ENCODE results near the gene ATPAF2. TPM values are rescaled to one million over a fixed set of nuclear protein-coding genes. Genes with fewer than 3 reads are reported as not detected.

ATPAF2 gene
- total and polyA plus RNA-seq, 4 experiments from 2014 or later: 16.6 to 24.3 (median 21.0) TPM

DNA sequence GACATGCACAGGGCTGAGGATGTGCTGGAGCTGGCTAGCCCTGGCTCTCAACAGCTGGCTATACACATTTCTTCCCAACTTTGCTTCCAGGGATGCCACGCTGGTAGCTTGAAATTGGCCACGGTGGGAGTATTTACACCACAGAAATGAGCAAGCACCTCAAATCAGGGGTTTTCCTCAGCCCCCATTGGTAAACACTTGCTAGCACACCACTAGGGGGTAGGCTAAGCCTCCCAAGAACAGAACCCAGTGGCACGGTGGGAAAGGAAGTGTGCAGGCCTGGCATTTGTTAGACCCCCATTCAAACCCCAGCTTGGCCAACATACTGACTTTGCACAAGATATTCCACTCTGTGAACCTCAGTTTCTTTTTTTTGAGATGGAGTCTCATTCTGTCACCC is 53.4 kb downstream of the ATPAF2 start:
- Histone ChIP-seq H3K4me3 (ENCODE audit: low read length in 2 of 2) (no peak overlapping the region), H3K9me3 (ENCODE audit: control insufficient read depth in 1 of 2, low read length in 2 of 2) (no peaks in the 10 kb centered on the region), H3K36me3 (ENCODE audit: insufficient read depth, low read length) (no peaks in the 10 kb centered on the region), H3K27me3 (ENCODE audit: insufficient read depth, low read length) (no peaks in the 10 kb centered on the region), H3K4me1 (ENCODE audit: insufficient read depth, low read length) (no peaks in the 10 kb centered on the region), H3K27ac (ENCODE audit: low read depth, low read length) (no peak overlapping the region)
- Mint-ChIP-seq H3K27me3 (no peaks in the 10 kb centered on the region), H3K36me3 (no peaks in the 10 kb centered on the region), H3K9me3 (no peaks in the 10 kb centered on the region), H3K27ac (no peak overlapping the region), H3K4me3 (no peak overlapping the region), H3K4me1 (no peaks in the 10 kb centered on the region)
- POLR2A ChIA-PET (ENCODE audit: partially characterized antibody): interaction anchor here (1.0 kb wide), 1 partner anchor 13 kb away, joined by 3 read pairs; the partner anchor contains the start of gene TOM1L2
- CTCF ChIA-PET (ENCODE audit: partially characterized antibody): no interaction called here
- DNase-seq: no peak
- intact Hi-C loops (cut with micrococcal nuclease): no loop called here

DNA sequence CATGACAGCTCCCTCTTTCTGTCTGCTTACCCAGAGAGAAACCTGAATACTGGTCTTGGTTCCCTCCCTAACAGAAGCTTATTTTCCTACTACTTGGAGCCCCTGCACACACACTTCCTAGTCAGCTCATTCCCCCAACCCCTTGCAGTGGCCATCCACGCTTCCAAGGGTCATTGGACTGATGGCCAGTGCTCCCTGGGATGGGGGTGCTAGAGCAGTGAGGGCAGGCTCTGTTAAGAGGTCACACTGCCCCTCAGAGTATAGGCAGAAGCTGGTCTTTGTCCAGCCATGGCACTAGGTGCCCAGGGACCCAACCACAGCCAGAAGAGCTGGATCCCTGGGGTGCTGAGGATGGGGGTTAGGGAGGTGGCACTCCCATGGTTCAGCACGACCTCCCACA is 53.8 kb downstream of the ATPAF2 start:
- H3K27me3 Mint-ChIP-seq: no peaks in the 10 kb centered on the region
- H3K27ac ChIP-seq (ENCODE audit: low read depth, low read length): no peak overlapping the region
- H3K36me3 ChIP-seq (ENCODE audit: insufficient read depth, low read length): no peaks in the 10 kb centered on the region
- no peaks in the 10 kb centered on the region for H3K4me1 ChIP-seq (ENCODE audit: insufficient read depth, low read length)
- H3K4me1 Mint-ChIP-seq: no peaks in the 10 kb centered on the region
- no peaks in the 10 kb centered on the region for H3K9me3 ChIP-seq (ENCODE audit: control insufficient read depth in 1 of 2, low read length in 2 of 2)
- intact Hi-C loops (cut with micrococcal nuclease): no loop called here
- no peaks in the 10 kb centered on the region for H3K9me3 Mint-ChIP-seq
- ChIA-PET POLR2A (ENCODE audit: partially characterized antibody) (interaction anchor here (1.0 kb wide), 1 partner anchor 13 kb away, joined by 3 read pairs; the partner anchor contains the start of gene TOM1L2), CTCF (ENCODE audit: partially characterized antibody) (no interaction called here)
- H3K36me3 Mint-ChIP-seq: no peaks in the 10 kb centered on the region
- no peak overlapping the region for H3K27ac Mint-ChIP-seq
- no peaks in the 10 kb centered on the region for H3K27me3 ChIP-seq (ENCODE audit: insufficient read depth, low read length)
- H3K4me3 Mint-ChIP-seq: no peak overlapping the region
- no peak for DNase-seq
- no peak overlapping the region for H3K4me3 ChIP-seq (ENCODE audit: low read length in 2 of 2)

DNA sequence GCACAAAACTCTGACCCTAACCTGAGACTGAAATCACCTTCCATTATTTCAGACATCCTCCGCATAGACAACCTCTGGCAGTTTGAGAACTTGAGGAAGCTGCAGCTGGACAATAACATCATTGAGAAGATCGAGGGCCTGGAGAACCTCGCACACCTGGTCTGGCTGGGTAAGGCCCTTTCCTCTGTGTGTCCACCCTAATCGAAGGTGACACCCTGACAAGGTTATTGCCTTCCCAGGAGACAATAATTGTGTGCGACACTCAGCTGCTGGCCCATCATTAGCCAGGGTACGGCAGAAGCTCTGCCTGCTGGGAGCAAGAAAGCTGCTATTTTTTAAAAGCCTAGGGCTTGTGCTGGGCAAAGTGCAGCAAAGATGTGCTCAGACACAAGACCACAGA is 55.2 kb downstream of the ATPAF2 start:
- H3K27ac Mint-ChIP-seq: no peak overlapping the region
- CTCF ChIA-PET (ENCODE audit: partially characterized antibody): no interaction called here
- intact Hi-C loops (cut with micrococcal nuclease): no loop called here

DNA sequence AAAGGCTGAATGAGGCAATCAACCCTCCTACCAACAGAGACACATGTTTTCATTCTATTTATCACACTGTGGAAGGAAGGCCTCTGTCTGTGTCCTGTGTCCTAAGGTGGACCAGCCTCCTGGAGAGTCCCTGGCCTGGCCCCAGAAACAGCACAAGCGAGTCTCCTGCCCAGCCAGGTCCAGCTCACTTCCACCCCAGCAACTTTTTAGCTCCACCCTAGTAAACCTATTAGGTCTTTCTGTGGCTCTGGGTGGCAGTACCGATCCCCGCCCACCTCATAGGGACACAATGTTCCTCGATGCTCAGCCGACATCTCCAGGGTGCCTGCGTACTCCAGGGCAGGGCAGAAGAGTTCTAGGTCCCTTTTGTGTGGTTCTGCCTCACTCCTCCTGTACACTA is 55.6 kb downstream of the ATPAF2 start:
- no peaks in the 10 kb centered on the region for H3K4me1 ChIP-seq (ENCODE audit: insufficient read depth, low read length)
- Mint-ChIP-seq H3K4me1 (no peaks in the 10 kb centered on the region), H3K4me3 (no peak overlapping the region), H3K27me3 (peaks cover 0 to 3% of the 10 kb centered on the region in 2 donors), H3K36me3 (no peaks in the 10 kb centered on the region), H3K27ac (no peak overlapping the region), H3K9me3 (no peaks in the 10 kb centered on the region)
- H3K27me3 ChIP-seq (ENCODE audit: insufficient read depth, low read length): no peaks in the 10 kb centered on the region
- POLR2A ChIA-PET (ENCODE audit: partially characterized antibody): no interaction called here
- no peak overlapping the region for H3K27ac ChIP-seq (ENCODE audit: low read depth, low read length)
- H3K9me3 ChIP-seq (ENCODE audit: control insufficient read depth in 1 of 2, low read length in 2 of 2): no peaks in the 10 kb centered on the region
- H3K36me3 ChIP-seq (ENCODE audit: insufficient read depth, low read length): no peaks in the 10 kb centered on the region
- CTCF ChIA-PET (ENCODE audit: partially characterized antibody): no interaction called here
- DNase-seq: no peak
- intact Hi-C loops (cut with micrococcal nuclease): no loop called here
- H3K4me3 ChIP-seq (ENCODE audit: low read length in 2 of 2): no peak overlapping the region

More for the DNA sequence above, 55.2 kb downstream of the ATPAF2 start:
- Mint-ChIP-seq H3K4me1 (no peaks in the 10 kb centered on the region), H3K36me3 (no peaks in the 10 kb centered on the region), H3K27me3 (peaks cover 0 to 3% of the 10 kb centered on the region in 2 donors), H3K9me3 (no peaks in the 10 kb centered on the region), H3K4me3 (no peak overlapping the region)
- Histone ChIP-seq H3K27me3 (ENCODE audit: insufficient read depth, low read length) (no peaks in the 10 kb centered on the region), H3K27ac (ENCODE audit: low read depth, low read length) (no peak overlapping the region), H3K36me3 (ENCODE audit: insufficient read depth, low read length) (no peaks in the 10 kb centered on the region), H3K4me1 (ENCODE audit: insufficient read depth, low read length) (no peaks in the 10 kb centered on the region), H3K9me3 (ENCODE audit: control insufficient read depth in 1 of 2, low read length in 2 of 2) (no peaks in the 10 kb centered on the region), H3K4me3 (ENCODE audit: low read length in 2 of 2) (no peak overlapping the region)
- DNase-seq: no peak
- POLR2A ChIA-PET (ENCODE audit: partially characterized antibody): no interaction called here

DNA sequence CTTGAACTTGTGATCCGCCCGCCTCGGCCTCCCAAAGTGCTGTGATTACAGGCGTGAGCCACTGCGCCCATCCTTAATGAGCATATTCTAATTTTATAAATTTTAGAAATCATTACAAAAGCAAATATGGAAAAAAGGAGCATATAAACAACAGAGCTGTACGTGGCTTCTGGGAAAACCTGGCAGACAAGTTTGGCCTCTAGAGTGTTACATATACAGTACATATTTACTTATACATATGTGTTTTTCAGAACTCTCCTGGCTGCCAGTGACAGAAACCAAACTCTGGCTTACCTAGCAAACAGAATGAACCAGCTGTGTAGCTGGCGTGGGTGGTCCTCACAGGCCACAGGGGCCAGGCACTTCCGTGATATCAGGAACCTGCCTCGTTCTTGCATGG is 56.2 kb downstream of the ATPAF2 start:
- H3K36me3 Mint-ChIP-seq: no peaks in the 10 kb centered on the region
- peaks cover 0 to 3% of the 10 kb centered on the region in 2 donors for H3K27me3 Mint-ChIP-seq
- no peaks in the 10 kb centered on the region for H3K9me3 ChIP-seq (ENCODE audit: control insufficient read depth in 1 of 2, low read length in 2 of 2)
- ChIA-PET CTCF (ENCODE audit: partially characterized antibody) (no interaction called here), POLR2A (ENCODE audit: partially characterized antibody) (no interaction called here)
- H3K27me3 ChIP-seq (ENCODE audit: insufficient read depth, low read length): no peaks in the 10 kb centered on the region
- no peak overlapping the region for H3K27ac Mint-ChIP-seq
- no peak for DNase-seq
- no peaks in the 10 kb centered on the region for H3K36me3 ChIP-seq (ENCODE audit: insufficient read depth, low read length)
- H3K4me3 Mint-ChIP-seq: no peak overlapping the region
- H3K27ac ChIP-seq (ENCODE audit: low read depth, low read length): no peak overlapping the region
- no peaks in the 10 kb centered on the region for H3K4me1 ChIP-seq (ENCODE audit: insufficient read depth, low read length)
- H3K9me3 Mint-ChIP-seq: no peaks in the 10 kb centered on the region
- intact Hi-C loops (cut with micrococcal nuclease): no loop called here
- H3K4me3 ChIP-seq (ENCODE audit: low read length in 2 of 2): no peak overlapping the region
- H3K4me1 Mint-ChIP-seq: no peaks in the 10 kb centered on the region

DNA sequence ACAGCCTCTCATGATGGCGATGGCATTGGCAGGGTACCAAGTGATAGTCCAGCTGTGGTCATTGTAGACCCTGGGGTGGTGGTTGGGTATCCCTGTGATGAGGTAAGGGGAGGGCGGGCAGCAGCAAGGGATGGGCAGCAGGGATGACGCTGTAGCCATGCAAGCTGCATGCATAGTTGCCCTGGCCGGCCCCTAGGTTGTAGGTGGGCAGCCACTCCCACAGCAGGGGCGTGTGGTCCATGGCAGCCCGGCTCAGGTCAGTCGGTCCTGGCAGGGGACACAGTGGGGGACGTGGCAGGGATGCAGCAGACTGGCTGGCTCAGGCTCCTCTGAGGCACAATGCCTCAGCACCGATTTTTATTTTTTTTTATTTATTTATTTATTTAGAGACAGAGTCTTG is 57.6 kb downstream of the ATPAF2 start:
- no peaks in the 10 kb centered on the region for H3K4me1 ChIP-seq (ENCODE audit: insufficient read depth, low read length)
- no peaks in the 10 kb centered on the region for H3K9me3 ChIP-seq (ENCODE audit: control insufficient read depth in 1 of 2, low read length in 2 of 2)
- ChIA-PET POLR2A (ENCODE audit: partially characterized antibody) (no interaction called here), CTCF (ENCODE audit: partially characterized antibody) (no interaction called here)
- no peaks in the 10 kb centered on the region for H3K27me3 ChIP-seq (ENCODE audit: insufficient read depth, low read length)
- no peaks in the 10 kb centered on the region for H3K36me3 ChIP-seq (ENCODE audit: insufficient read depth, low read length)
- no peak overlapping the region for H3K27ac ChIP-seq (ENCODE audit: low read depth, low read length)
- H3K4me3 Mint-ChIP-seq: no peak overlapping the region
- no peaks in the 10 kb centered on the region for H3K9me3 Mint-ChIP-seq
- no peaks in the 10 kb centered on the region for H3K36me3 Mint-ChIP-seq
- H3K4me3 ChIP-seq (ENCODE audit: low read length in 2 of 2): no peak overlapping the region
- H3K27me3 Mint-ChIP-seq: peaks cover 0 to 3% of the 10 kb centered on the region in 2 donors
- no peak for DNase-seq
- H3K27ac Mint-ChIP-seq: no peak overlapping the region
- H3K4me1 Mint-ChIP-seq: no peaks in the 10 kb centered on the region
- intact Hi-C loops (cut with micrococcal nuclease): no loop called here

DNA sequence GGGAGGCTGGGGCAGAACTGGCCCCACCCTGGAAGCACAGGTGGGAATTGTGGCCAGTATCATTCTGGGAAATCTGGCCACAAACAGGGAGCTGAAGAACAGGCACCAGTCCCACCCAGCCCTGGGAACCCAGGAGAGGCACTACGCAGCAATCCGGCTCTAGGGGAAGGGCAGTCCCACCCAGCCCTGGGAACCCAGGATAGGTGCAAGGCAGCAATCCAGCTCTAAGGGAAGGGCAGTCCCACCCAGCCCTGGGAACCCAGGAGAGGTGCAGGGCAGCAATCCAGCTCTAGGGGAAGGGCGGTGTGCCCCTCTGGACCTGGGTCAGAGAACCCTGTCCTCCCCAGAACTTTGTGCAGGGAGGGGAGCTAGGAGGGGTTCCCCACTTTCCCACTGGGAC is 59.2 kb downstream of the ATPAF2 start:
- Mint-ChIP-seq H3K27me3 (peaks cover 0 to 3% of the 10 kb centered on the region in 2 donors), H3K9me3 (no peaks in the 10 kb centered on the region), H3K27ac (no peak overlapping the region), H3K4me1 (no peaks in the 10 kb centered on the region), H3K4me3 (no peak overlapping the region), H3K36me3 (no peaks in the 10 kb centered on the region)
- no peaks in the 10 kb centered on the region for H3K36me3 ChIP-seq (ENCODE audit: insufficient read depth, low read length)
- no peak for DNase-seq
- H3K4me1 ChIP-seq (ENCODE audit: insufficient read depth, low read length): no peaks in the 10 kb centered on the region
- no peaks in the 10 kb centered on the region for H3K27me3 ChIP-seq (ENCODE audit: insufficient read depth, low read length)
- CTCF ChIA-PET (ENCODE audit: partially characterized antibody): no interaction called here
- H3K9me3 ChIP-seq (ENCODE audit: control insufficient read depth in 1 of 2, low read length in 2 of 2): no peaks in the 10 kb centered on the region
- POLR2A ChIA-PET (ENCODE audit: partially characterized antibody): no interaction called here
- intact Hi-C loops (cut with micrococcal nuclease): no loop called here
- no peak overlapping the region for H3K27ac ChIP-seq (ENCODE audit: low read depth, low read length)
- no peak overlapping the region for H3K4me3 ChIP-seq (ENCODE audit: low read length in 2 of 2)

Measured in CD4-positive, alpha-beta memory T cell (primary cell).